Activated effector memory CD4-positive, alpha-beta T cell treated with anti-CD3 and anti-CD28 coated beads, Interleukin-2, amount 50 U/mL, for 16 hours (primary cell): ENCODE measurements around the gene USP40.
"Not testable (repeated sequence)": the region's sequence is repeated elsewhere in the genome, so short reads cannot be mapped to it uniquely, and the experiment has no call there.

ENCODE experiments used
- DNase-seq: peaks from one replicate; pipeline ENCODE4 v3.0.0-alpha.2; 2020

Gene USP40, protein sequence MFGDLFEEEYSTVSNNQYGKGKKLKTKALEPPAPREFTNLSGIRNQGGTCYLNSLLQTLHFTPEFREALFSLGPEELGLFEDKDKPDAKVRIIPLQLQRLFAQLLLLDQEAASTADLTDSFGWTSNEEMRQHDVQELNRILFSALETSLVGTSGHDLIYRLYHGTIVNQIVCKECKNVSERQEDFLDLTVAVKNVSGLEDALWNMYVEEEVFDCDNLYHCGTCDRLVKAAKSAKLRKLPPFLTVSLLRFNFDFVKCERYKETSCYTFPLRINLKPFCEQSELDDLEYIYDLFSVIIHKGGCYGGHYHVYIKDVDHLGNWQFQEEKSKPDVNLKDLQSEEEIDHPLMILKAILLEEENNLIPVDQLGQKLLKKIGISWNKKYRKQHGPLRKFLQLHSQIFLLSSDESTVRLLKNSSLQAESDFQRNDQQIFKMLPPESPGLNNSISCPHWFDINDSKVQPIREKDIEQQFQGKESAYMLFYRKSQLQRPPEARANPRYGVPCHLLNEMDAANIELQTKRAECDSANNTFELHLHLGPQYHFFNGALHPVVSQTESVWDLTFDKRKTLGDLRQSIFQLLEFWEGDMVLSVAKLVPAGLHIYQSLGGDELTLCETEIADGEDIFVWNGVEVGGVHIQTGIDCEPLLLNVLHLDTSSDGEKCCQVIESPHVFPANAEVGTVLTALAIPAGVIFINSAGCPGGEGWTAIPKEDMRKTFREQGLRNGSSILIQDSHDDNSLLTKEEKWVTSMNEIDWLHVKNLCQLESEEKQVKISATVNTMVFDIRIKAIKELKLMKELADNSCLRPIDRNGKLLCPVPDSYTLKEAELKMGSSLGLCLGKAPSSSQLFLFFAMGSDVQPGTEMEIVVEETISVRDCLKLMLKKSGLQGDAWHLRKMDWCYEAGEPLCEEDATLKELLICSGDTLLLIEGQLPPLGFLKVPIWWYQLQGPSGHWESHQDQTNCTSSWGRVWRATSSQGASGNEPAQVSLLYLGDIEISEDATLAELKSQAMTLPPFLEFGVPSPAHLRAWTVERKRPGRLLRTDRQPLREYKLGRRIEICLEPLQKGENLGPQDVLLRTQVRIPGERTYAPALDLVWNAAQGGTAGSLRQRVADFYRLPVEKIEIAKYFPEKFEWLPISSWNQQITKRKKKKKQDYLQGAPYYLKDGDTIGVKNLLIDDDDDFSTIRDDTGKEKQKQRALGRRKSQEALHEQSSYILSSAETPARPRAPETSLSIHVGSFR

GRCh38 chr2:233566141-233566956 lies at the start of gene USP40:
USP40 (minus strand) TSS chr2:233566782; CDS start chr2:233565554, 1,228 bp downstream.
- DNase-seq = peak; percentile 83

DNA sequence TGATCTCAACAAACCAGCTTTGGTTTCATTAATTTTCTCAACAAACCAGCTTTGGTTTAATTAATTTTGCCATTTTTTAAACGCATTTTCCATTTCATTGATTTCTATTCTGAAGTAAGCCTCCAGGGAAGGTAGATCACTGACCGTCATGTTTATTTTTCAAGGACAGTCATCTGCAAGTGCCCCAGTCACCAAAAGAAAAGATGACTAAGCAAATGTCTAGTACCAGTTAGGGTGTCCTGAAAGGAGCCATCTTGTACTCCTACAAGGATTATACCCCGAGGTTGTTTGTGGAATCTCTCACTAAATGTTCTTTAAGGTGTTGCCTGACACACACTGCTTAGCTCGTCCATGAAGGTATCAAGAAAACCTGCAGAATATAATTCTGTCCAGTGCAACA lies 44.7 kb upstream of the USP40 start:
- DNase-seq = no peak

DNA sequence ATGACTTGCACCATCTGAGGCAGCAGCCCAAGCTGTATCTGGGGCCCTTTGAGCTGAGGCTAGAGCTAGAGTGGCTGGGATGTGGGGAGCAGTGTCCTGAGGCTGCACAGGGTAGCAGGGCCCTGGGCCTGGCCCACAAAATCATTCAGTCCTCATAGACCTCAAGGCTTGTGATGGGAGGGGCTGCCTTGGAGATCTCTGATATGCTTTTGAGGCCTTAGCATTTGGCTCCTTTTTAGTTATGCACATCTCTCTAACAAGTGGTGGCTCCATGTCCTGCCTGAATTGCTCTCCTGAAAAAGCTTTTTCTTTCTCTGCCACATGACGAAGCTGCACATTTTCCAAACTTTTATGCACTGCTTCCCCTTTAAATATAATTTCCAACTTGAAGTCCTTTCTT lies 39.1 kb upstream of the USP40 start:
- DNase-seq = no peak

DNA sequence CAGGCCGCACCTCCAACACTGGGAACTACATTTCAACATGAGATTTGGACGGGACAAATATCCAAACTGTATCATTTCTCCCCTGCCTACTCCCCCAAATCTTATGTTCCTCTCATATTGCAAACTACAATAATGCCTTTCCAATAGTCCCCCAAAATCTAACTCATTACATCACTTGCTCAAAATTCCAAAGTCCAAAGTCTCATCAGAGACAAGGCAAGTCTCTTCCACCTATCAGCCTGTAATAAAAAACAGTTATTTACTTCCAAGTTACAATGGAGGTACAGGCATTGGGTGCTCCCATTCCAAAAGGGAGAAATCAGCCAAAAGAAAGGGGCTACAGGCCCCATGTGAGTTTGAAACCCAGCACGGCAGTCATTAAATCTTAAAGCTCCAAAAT lies 38.2 kb upstream of the USP40 start:
- no peak for DNase-seq

DNA sequence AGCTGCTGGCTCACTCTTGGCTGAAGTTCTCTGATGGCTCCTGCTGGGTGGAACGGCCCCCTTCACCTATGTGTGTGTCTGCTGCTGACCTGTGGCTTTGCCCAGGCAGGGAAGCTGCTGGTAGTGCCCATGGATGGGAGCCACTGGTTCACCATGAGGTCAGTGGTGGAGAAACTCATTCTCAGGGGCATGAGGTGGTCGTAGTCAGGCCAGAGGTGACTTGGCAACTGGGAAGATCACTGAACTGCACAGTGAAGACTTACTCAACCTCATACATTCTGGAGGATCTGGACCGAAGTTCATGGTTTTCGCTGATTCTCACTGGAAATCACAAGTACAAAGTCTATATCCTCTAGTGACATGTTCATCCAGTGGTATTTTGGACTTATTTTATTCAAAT lies 36.9 kb upstream of the USP40 start:
- DNase-seq = no peak

GRCh38 chr2:233602076-233602475 lies 35.5 kb upstream of the USP40 start:
- no peak for DNase-seq

DNA sequence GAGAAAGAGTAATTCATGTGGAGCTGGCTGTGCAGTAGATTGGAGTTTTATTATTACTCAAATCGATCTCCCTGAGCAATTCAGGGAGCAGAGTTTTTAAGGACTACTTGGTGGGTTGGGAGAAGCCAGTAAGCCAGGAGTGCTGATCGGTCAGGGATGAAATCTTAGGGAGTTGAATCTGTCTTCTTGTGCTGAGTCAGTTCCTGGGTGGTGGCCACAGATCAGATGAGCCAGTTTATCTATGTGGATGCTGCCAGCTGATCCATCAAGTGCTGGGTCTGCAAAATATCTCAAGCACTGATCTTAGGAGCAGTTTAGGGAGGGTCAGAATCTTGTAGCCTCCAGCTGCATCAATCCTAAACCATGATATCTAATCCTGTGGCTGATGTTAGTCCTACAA lies 33.8 kb upstream of the USP40 start:
- no peak for DNase-seq

GRCh38 chr2:233598952-233599351 lies 32.4 kb upstream of the USP40 start:
- no peak for DNase-seq

- no peak for DNase-seq
Observed at GRCh38 chr2:233597522-233597921, 30.9 kb upstream of the USP40 start.

- DNase-seq = no peak
Observed at GRCh38 chr2:233593201-233593600, 26.6 kb upstream of the USP40 start.

GRCh38 chr2:233592706-233593105 lies 26.1 kb upstream of the USP40 start:
- DNase-seq = not testable (repeated sequence)

GRCh38 chr2:233588400-233588799 lies 21.8 kb upstream of the USP40 start:
- no peak for DNase-seq

GRCh38 chr2:233584210-233584609 lies 17.6 kb upstream of the USP40 start:
- DNase-seq = no peak

DNA sequence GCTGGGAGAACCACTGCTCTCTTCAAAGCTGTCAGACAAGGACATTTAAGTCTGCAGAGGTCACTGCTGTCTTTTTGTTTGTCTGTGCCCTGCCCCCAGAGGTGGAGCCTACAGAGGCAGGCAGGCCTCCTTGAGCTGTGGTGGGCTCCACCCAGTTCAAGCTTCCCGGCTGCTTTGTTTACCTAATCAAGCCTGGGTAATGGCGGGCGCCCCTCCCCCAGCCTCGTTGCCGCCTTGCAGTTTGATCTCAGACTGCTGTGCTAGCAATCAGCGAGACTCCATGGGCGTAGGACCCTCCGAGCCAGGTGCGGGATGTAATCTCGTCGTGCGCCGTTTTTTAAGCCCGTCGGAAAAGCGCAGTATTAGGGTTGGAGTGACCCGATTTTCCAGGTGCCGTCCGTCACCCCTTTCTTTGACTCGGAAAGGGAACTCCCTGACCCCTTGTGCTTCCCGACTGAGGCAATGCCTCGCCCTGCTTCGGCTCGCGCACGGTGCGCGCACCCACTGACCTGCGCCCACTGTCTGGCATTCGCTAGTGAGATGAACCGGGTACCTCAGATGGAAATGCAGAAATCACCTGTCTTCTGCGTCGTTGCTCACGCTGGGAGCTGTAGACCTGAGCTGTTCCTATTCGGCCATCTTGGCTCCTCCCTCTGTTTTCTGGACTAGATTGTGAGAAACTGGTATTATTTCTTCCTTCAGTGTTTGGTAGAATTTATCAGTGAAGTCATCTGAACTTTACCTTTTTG lies 16.8 kb upstream of the USP40 start:
- DNase-seq = not testable (repeated sequence)

DNA sequence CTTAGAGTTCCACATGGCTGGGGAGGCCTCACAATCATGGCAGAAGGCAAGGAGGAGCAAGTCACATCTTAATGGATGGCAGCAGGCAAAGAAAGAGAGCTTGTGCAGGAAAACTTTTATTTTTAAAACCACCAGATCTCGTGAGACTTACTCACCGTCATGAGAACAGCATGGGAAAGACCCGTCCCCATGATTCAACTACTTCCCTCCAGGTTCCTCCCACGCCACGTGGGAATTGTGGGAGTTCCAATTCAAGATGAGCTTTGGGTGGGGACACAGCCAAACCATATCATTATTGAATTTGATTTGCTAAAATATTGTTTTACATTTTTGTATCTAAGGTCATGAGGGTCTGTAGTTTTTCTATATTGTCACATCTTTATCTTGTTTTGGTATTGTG lies 10.8 kb upstream of the USP40 start:
- DNase-seq = not testable (repeated sequence)

DNA sequence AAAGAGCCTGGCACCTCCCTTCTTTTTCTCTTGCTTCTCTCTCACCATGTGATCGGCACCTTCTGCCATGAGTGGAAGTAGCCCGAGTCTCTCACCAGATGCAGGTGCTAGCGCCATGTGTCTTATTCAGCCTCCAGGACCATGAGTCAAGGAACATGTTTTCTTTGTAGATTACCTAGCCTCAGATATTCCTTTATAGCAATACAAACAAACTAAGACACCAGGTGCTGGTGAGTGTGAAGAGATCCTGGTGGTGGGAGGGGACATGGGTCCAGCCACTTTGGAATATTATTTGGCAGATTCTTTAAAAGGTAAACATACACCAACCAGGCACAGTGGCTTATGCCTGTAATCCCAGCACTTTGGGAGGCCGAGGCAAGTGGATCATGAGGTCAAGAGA lies 5.9 kb upstream of the USP40 start:
- no peak for DNase-seq

- DNase-seq = no peak
Observed at GRCh38 chr2:233571462-233571861, 4.9 kb upstream of the USP40 start.

DNA sequence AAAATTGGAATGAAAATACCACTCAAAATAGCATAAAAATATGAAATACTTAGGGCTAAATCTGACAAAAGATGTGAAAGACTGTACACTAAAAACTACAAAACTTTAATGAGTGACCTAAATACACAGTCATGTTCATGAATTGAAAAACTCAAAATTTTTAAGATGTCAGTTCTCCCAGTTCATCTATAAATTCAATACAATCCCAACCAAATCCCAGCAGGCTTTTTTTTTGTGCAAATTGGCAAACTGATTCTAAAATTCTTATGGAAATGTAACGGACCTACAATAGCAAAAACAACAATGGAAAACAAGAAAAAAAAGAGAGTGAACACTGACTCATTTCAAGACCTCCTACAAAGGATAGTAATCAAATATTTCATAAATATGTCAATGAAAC lies 4.4 kb upstream of the USP40 start:
- no peak for DNase-seq

DNA sequence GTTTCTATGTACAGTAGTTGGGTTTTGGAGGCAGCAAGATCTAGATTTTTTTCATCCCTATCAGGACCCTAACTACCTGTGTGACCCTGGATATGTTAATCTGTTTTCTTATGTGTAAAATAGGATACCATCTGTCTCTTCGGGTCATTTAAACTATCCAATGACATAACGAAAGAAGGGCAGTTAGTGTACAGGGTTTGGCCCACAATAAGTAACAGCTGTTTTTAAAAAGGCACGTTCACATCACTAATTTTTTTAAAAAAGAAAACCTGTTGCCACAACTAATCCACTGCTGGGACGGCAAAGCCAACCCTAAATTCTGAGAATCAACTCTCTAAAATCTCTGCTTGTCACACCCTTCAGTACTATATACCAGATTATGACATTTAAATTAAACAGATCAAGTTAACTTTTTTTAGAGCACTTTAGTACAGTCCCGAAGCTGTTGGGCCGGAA lies 869 bp downstream of the USP40 start:
- no peak for DNase-seq

DNA sequence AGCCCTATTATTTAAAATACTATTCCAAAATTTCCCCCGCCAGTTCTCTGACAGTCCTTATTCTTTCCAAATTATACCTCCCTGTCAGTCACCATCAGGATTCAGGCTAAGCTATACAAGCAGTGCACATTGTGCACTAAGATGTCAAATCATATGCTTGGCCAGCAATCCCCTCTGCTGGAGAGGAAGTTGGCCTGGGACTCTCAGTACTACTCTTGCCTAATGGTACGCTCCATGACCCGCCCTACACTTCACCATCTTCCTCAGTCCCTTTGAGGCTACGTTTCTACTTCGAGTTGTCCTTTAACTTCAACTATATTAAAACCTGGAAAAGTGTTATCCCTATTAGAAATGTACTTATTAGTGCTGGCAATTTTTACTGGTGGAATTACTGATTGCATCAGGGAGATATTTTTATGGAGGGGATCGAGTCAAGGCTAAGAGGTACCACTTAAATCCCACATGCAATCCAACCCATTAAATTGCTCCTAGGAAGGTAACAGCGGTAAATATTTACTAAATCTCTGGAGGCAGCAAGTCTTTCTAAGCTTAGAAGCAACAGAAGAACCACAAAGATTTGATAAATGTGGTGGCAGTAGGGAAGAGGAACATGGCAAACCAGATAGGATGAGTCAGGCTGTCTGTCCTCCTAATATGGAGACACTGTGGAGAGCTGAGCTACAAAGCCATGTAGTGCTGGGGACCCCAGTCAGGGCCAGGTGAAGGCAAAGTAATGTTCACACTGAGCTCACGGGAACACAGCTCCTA lies 2.7 kb downstream of the USP40 start:
- DNase-seq = no peak
